Fibroblast of mammary gland (primary cell): ENCODE measurements around the gene LINGO3.

Experiments used
- DNase-seq: peaks from one replicate; pipeline ENCODE4 v3.0.0-alpha.2; 2010; ENCODE audit warnings: low read depth
- H3K4me3 ChIP-seq: 2 replicates; pipeline ENCODE4 v1.5.1; 2011; ENCODE audit warnings: low read depth, mild to moderate bottlenecking, low read length, moderate library complexity; ENCODE audit not compliant: control insufficient read depth
- TF ChIP-seq, protein P1 (sequence below): conservative IDR thresholded peaks from 2 replicates; pipeline ENCODE4 v1.5.1; 2011; ENCODE audit warnings: low read depth, low read length, inconsistent platforms; ENCODE audit not compliant: control insufficient read depth, insufficient read depth

The LINGO3 gene

DNA sequence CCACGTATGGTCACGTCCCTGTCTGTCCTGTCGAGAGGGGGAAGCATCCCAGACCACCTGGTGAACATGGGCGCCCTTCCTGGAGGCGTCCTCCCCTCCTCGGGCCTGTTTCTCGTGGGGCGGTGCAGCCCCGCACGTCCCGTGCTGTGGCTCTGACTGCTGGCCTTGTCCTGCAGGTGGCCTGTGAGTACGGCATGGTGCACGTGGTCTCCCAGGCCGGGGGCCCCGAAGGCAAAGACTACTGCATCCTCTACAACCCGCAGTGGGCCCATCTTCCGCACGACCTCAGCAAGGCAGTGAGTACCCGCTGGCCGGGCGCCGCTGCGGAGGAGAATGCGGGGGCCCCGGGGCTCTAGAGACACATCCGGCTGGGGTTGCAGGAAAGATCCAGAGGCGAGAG, 26.5 kb upstream of the LINGO3 start:
- no peak overlapping the region for H3K4me3 ChIP-seq
- no peak for DNase-seq
- TF ChIP-seq, protein P1, sequence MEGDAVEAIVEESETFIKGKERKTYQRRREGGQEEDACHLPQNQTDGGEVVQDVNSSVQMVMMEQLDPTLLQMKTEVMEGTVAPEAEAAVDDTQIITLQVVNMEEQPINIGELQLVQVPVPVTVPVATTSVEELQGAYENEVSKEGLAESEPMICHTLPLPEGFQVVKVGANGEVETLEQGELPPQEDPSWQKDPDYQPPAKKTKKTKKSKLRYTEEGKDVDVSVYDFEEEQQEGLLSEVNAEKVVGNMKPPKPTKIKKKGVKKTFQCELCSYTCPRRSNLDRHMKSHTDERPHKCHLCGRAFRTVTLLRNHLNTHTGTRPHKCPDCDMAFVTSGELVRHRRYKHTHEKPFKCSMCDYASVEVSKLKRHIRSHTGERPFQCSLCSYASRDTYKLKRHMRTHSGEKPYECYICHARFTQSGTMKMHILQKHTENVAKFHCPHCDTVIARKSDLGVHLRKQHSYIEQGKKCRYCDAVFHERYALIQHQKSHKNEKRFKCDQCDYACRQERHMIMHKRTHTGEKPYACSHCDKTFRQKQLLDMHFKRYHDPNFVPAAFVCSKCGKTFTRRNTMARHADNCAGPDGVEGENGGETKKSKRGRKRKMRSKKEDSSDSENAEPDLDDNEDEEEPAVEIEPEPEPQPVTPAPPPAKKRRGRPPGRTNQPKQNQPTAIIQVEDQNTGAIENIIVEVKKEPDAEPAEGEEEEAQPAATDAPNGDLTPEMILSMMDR = no peak

GRCh38 chr19:2333807-2334211, 25.9 kb upstream of the LINGO3 start:
- TF ChIP-seq, protein P1 = no peak
- H3K4me3 ChIP-seq = no peak overlapping the region
- no peak for DNase-seq

DNA sequence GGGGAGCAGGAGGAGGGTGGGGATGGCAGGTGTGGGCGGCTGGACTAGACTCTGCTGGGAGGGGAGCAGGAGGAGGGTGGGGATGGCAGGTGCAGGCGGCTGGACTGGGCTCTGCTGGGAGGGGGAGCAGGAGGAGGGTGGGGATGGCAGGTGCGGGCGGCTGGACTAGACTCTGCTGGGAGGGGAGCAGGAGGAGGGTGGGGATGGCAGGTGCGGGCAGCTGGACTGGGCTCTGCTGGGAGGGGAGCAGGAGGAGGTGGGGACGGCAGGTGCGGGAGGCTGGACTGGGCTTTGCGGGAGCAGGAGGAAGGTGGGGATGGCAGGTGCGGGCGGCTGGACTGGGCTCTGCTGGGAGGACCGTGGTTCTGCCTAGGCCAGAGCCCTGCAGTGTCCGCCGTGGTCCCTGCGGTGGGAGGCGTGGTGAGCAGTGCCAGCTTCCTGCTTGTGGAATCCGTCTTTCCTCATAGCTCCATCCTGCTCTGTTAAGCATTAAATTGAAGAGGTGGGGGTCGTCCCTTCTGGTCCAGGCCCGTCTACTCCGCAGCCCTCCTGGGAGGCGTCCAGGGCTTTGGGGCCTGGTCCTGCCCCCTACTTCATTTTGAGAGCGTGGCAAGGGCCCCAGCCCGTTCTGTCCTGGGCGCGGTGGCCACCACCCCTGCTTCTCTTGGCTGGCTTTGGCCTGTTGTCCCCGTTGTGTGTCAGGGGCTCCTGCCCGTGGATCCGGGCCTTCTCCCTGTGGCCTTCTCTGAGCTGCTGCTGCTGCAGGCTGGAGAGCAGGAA, 25.3 kb upstream of the LINGO3 start:
- no peak for DNase-seq
- H3K4me3 ChIP-seq = no peak overlapping the region
- TF ChIP-seq, protein P1 = no peak

DNA sequence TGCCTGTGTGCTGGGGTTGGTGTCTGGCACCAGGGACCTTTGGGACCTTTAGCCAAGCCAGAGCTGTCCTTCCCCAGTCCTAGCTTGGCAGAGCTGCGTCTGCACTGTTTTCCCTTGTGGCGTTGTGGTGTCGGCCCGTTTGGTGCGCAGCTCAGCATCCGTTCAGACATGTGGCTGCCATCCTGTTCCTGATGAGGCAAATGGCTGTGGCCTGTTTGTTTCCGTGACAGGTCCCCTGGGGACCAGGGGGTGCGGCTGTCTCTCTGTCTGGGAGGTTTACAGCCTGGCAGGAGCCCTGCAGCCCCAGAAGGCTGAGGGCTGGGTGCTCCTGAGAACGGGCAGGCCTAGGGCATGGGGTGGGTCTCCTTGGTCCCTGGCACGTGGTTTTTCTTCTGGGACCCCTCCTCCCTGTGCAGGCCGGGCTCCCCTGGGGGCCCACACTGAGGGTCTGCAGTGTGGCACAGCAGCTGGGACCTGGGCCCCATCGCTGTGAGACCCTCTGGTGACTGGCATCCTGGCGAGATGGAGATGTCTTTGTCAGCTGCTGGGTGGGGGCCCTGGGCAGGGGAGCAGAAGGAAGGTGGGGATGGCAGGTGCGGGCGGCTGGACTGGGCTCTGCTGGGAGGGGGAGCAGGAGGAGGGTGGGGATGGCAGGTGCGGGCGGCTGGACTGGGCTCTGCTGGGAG, 24.5 kb upstream of the LINGO3 start:
- DNase-seq = no peak
- TF ChIP-seq, protein P1 = no peak
- H3K4me3 ChIP-seq = no peak overlapping the region

DNA sequence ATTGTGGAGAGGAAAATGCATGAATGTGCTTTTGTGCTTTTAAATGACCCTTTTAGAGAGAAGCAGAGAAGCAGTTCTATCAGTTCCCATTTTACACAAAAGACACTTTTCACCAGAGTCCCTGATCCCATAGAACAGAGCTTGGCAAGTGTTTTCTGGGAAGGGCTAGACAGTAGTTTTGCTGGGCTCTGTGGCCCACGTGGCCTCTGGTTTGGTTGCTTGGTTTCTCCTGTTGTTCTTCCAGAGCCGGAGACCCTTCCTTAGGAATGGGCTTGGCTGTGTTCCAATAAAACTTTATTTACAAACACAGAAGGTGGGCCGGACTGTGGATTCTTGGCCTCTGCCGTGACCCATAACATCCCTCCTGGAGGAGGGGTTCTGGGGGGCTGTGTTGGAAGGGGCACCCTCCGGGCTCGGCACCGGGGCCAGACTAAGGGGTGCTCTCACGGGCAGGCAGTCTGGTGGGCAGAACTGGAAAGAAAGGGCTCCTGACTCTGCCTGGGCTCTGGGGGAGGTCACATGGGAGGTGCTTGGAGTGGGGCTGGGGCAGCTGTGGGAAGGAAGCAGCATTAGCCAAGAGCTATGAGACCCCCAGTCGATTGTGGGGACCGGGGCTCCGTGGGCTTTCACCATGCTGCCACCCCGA, 23.8 kb upstream of the LINGO3 start:
- TF ChIP-seq, protein P1 = no peak
- no peak overlapping the region for H3K4me3 ChIP-seq
- no peak for DNase-seq

GRCh38 chr19:2330632-2331284, 22.8 kb upstream of the LINGO3 start:
- TF ChIP-seq, protein P1 = no peak
- DNase-seq = no peak
- no peak overlapping the region for H3K4me3 ChIP-seq
